ENCODE results near the gene TMA7B.

TMA7B gene

GRCh38 chr22:40001800-40002577 lies 41.8 kb downstream of the TMA7B start:
- no peak for DNase-seq (ENCODE audit: low read depth in 2 of 2)

GRCh38 chr22:40002935-40003715 lies 42.9 kb downstream of the TMA7B start:
- DNase-seq (ENCODE audit: low read depth in 2 of 2) = no peak

GRCh38 chr22:40004836-40005235 lies 44.6 kb downstream of the TMA7B start:
- no peak for DNase-seq (ENCODE audit: low read depth in 2 of 2)

- DNase-seq (ENCODE audit: low read depth in 2 of 2) = no peak
Measured at GRCh38 chr22:40006641-40007040, 46.4 kb downstream of the TMA7B start.

- DNase-seq (ENCODE audit: low read depth in 2 of 2) = no peak
Measured at GRCh38 chr22:40007853-40008710, 47.9 kb downstream of the TMA7B start.

GRCh38 chr22:40008726-40009291 lies 48.6 kb downstream of the TMA7B start:
- DNase-seq (ENCODE audit: low read depth in 2 of 2) = no peak

- no peak for DNase-seq (ENCODE audit: low read depth in 2 of 2)
Measured at GRCh38 chr22:40009292-40009774, 49.1 kb downstream of the TMA7B start.

GRCh38 chr22:40009951-40010671 lies 49.9 kb downstream of the TMA7B start:
- DNase-seq (ENCODE audit: low read depth in 2 of 2) = no peak

- no peak for DNase-seq (ENCODE audit: low read depth in 2 of 2)
Measured at GRCh38 chr22:40010746-40011145, 50.5 kb downstream of the TMA7B start.
